Neural cell (in vitro differentiated cells): ENCODE measurements around the gene PRPF4.

Experiments
- CTCF ChIP-seq: fragments of 450-650 bp; IDR thresholded peaks from 2 replicates; pipeline ENCODE4 v1.5.1; 2014; ENCODE audit warnings: antibody characterized with exemption, mild to moderate bottlenecking, moderate library complexity; ENCODE audit not compliant: poor library complexity, severe bottlenecking
- EP300 ChIP-seq: fragments of 450-650 bp; conservative IDR thresholded peaks from 2 replicates; pipeline ENCODE4 v1.6.1; 2014; ENCODE audit warnings: antibody characterized with exemption, mild to moderate bottlenecking, moderate library complexity; ENCODE audit not compliant: poor library complexity, severe bottlenecking
- EZH2 ChIP-seq: fragments of 200-600, 300-800 bp; shearing (Covaris generic), sonication (generic); IDR thresholded peaks from 2 replicates; pipeline ENCODE4 v1.6.1; 2014; ENCODE audit warnings: antibody characterized with exemption, low read length, borderline replicate concordance, mild to moderate bottlenecking; ENCODE audit not compliant: insufficient read depth, poor library complexity, severe bottlenecking
- POLR2AphosphoS5 ChIP-seq: IDR thresholded peaks from 2 replicates; pipeline ENCODE4 v1.6.1; 2012
- SMC3 ChIP-seq: fragments of 450-650 bp; conservative IDR thresholded peaks from 2 replicates; pipeline ENCODE4 v1.6.1; 2014; ENCODE audit warnings: antibody characterized with exemption, mild to moderate bottlenecking, moderate library complexity; ENCODE audit not compliant: poor library complexity
- TAF1 ChIP-seq: IDR thresholded peaks from 2 replicates; pipeline ENCODE4 v1.6.1; 2012; ENCODE audit warnings: low read depth

- TF ChIP-seq CTCF: no peak
- TF ChIP-seq TAF1: no peak
- TF ChIP-seq SMC3: no peak
- no peak for TF ChIP-seq EZH2
- no peak for TF ChIP-seq EP300
- no peak for TF ChIP-seq POLR2AphosphoS5
These were observed 31.1 kb downstream of the PRPF4 start for GRCh38 chr9:113306566-113306965.
